Measurements from ENCODE around the gene ERF. TPM values are rescaled to one million over a fixed set of nuclear protein-coding genes. Genes with fewer than 3 reads are reported as not detected.

The ERF gene
- total RNA-seq, 1 donor from 2014 or later: 51.6 TPM

- TF ChIP-seq CTCF (IDR thresholded peaks at IDR 0.05): no peak
- intact Hi-C loops (cut with DNase I): no loop called here
- peaks cover 72 to 83% of the 10 kb centered on the region in 2 donors for H3K36me3 ChIP-seq
- H3K9me3 ChIP-seq: no peaks in the 10 kb centered on the region
- no peak for DNase-seq (ENCODE audit: low spot score in 2 of 2)
- H3K27me3 ChIP-seq: no peaks in the 10 kb centered on the region
- H3K4me1 ChIP-seq: no peaks in the 10 kb centered on the region
- no peak overlapping the region for H3K4me3 ChIP-seq
- no peak overlapping the region for H3K27ac ChIP-seq
These were observed 21.1 kb downstream of the ERF start for GRCh38 chr19:42233678-42234292.

- peaks cover 78 to 88% of the 10 kb centered on the region in 2 donors for H3K36me3 ChIP-seq
- H3K4me1 ChIP-seq: no peaks in the 10 kb centered on the region
These were observed 21.8 kb downstream of the ERF start for GRCh38 chr19:42233106-42233505.

GRCh38 chr19:42232435-42232834, 22.5 kb downstream of the ERF start:
- Histone ChIP-seq H3K4me1 (no peaks in the 10 kb centered on the region), H3K4me3 (no peak overlapping the region), H3K27me3 (no peaks in the 10 kb centered on the region), H3K27ac (no peak overlapping the region), H3K36me3 (peaks cover 80 to 91% of the 10 kb centered on the region in 2 donors), H3K9me3 (no peaks in the 10 kb centered on the region)
- TF ChIP-seq CTCF (IDR thresholded peaks at IDR 0.05): no peak
- intact Hi-C loops (cut with DNase I): no loop called here
- no peak for DNase-seq (ENCODE audit: low spot score in 2 of 2)

More at GRCh38 chr19:42233106-42233505, 21.8 kb downstream of the ERF start:
- Histone ChIP-seq H3K9me3 (no peaks in the 10 kb centered on the region), H3K27ac (no peak overlapping the region), H3K4me3 (no peak overlapping the region), H3K27me3 (no peaks in the 10 kb centered on the region)
- no peak for TF ChIP-seq CTCF (IDR thresholded peaks at IDR 0.05)
- DNase-seq (ENCODE audit: low spot score in 2 of 2): no peak
- intact Hi-C loops (cut with DNase I): no loop called here

- DNase-seq (ENCODE audit: low spot score in 2 of 2): no peak
- no peak overlapping the region for H3K4me3 ChIP-seq
- H3K4me1 ChIP-seq: no peaks in the 10 kb centered on the region
- no peaks in the 10 kb centered on the region for H3K27me3 ChIP-seq
- peaks cover 81 to 91% of the 10 kb centered on the region in 2 donors for H3K36me3 ChIP-seq
- no peak for TF ChIP-seq CTCF (IDR thresholded peaks at IDR 0.05)
- intact Hi-C loops (cut with DNase I): no loop called here
- H3K9me3 ChIP-seq: no peaks in the 10 kb centered on the region
- no peak overlapping the region for H3K27ac ChIP-seq
These were observed 24.4 kb downstream of the ERF start for GRCh38 chr19:42230571-42230970.

- Histone ChIP-seq H3K27ac (no peak overlapping the region), H3K9me3 (no peaks in the 10 kb centered on the region), H3K27me3 (no peaks in the 10 kb centered on the region), H3K4me3 (no peak overlapping the region), H3K36me3 (peaks cover 81 to 91% of the 10 kb centered on the region in 2 donors), H3K4me1 (no peaks in the 10 kb centered on the region)
- intact Hi-C loops (cut with DNase I): no loop called here
- no peak for TF ChIP-seq CTCF (IDR thresholded peaks at IDR 0.05)
- no peak for DNase-seq (ENCODE audit: low spot score in 2 of 2)
These were observed 25.0 kb downstream of the ERF start for GRCh38 chr19:42229855-42230351.

Data from ascending aorta (tissue), 2 donors.